Measurements from ENCODE around the gene LRRC3. TPM values are rescaled to one million over a fixed set of nuclear protein-coding genes. Genes with fewer than 3 reads are reported as not detected.

LRRC3 gene
- total and polyA plus RNA-seq, 5 donors from 2014 or later, result 0.15 to 1.6 (median 0.39) TPM

DNA sequence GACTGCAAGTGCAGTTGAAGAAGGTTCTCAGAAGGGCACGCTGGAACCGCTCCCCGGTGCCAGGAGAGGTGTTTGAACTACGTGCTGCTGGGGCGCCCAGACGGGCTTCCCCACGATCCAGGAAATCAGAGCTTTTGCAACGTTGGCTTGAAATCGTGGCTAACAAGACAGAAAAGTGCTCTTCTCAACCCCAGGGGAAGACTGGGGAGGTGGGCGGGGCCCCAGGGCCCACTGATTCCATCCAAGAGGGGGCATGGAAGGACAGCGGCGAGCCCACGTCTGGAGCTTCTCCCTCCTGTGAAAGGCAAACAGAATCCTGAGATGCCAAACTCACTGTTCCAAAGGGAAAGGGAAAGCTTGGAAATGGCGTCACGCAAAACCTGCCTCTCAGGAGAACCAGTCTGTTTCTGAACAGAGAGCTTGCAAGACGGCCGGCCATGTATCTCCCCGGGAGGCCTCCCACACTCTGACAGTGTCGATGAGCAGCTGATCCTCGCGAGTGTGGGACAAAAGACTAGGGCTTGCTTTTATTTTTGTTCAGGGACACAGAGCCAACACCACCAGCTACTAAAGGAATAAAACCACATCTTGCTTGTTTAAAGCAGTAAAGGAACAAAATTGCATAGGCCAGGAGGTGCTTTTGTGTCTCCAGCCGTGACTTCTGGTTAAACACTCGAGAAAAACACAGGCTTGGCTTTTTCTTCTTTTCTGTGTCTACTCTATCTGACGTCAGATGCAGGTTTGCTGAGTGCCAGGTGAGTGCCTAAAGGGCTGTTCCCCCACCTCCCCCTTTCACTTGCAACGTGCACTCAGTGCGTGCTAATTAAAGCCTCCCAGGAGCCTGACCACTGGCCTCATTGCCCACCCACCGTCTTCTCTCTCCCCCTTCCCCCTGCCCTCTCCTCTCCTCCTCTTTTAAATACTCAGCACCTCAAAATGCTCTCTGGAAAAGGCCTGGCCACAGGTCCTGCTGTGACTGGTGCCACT lies 41.5 kb downstream of the LRRC3 start:
- DNase-seq, result no peak

GRCh38 chr21:44497703-44498126 lies 42.4 kb downstream of the LRRC3 start:
- no peaks in the 10 kb centered on the region for H3K27me3 ChIP-seq (ENCODE audit: control insufficient read depth, insufficient read depth, low read length)
- no peaks in the 10 kb centered on the region for H3K36me3 Mint-ChIP-seq

More for the DNA sequence above, 41.5 kb downstream of the LRRC3 start:
- no peaks in the 10 kb centered on the region for H3K4me1 ChIP-seq (ENCODE audit: control insufficient read depth, insufficient read depth, low read length, poor library complexity, severe bottlenecking)
- H3K36me3 ChIP-seq (ENCODE audit: control insufficient read depth, insufficient read depth, low read length), result no peaks in the 10 kb centered on the region
- no peak overlapping the region for H3K27ac Mint-ChIP-seq
- ATAC-seq (ENCODE audit: low read depth in 2 of 2), result no peak
- H3K27me3 ChIP-seq (ENCODE audit: control insufficient read depth, insufficient read depth, low read length), result no peaks in the 10 kb centered on the region
- no peaks in the 10 kb centered on the region for H3K36me3 Mint-ChIP-seq
- H3K4me3 ChIP-seq (ENCODE audit: low read depth, low read length), result no peak overlapping the region
- H3K4me3 Mint-ChIP-seq, result no peak overlapping the region
- H3K27ac ChIP-seq (ENCODE audit: insufficient read depth, low read length, poor library complexity, severe bottlenecking), result no peak overlapping the region
- peaks cover 6 to 9% of the 10 kb centered on the region in 2 experiments for H3K9me3 ChIP-seq (ENCODE audit: control insufficient read depth in 2 of 2, low read length in 2 of 2)
- peaks cover 18% of the 10 kb centered on the region for H3K27me3 Mint-ChIP-seq
- H3K4me1 Mint-ChIP-seq, result peaks cover 0 to 5% (median 0%) of the 10 kb centered on the region in 4 donors
- peaks cover 0 to 13% (median 7%) of the 10 kb centered on the region in 7 donors for H3K9me3 Mint-ChIP-seq

DNA sequence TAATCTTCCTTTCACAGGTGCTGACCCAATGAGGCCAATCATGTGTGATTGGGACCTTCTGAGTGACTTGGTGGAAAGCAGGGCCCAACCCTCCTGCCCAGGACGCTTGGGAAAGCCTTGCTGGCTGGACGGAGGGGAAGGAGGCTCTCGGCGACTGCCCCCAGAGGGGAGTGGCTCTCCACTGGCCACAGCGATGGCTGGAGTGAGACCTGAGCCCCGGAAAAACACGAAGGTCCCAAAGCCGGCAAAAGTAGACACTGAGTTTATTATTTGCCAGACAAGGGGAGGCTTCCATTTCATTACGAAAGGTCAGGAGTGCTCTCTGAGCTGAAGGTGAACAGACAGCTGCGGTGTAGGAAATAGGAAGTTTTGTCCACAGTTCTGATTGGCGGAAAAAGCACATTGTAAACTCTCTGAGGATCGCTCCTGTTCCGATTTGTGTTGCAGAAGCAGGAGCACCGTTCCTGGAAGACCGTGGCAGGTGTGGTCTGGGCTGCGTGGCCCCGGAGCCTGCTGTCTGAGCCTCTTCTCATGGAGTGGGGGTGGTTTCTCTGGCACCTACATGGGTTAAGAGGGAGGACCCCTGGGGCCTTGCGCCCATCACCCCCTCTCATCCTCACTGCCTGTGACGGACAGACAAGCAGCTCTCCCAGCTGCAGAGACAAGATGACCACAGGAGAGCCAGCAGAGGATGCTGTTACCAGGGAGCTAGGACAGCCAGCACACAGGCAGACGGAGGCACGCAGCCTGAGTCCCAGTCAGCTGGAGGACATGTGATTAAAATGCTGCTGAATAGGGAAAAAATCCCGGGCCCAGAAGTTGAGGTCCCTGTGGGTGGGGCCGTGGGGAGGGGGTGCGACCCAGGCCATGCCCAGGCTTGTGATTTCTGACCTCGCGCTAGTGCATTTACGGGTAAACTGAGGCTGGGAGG lies 43.2 kb downstream of the LRRC3 start:
- Histone ChIP-seq H3K9me3 (ENCODE audit: control insufficient read depth in 2 of 2, low read length in 2 of 2) (no peaks in the 10 kb centered on the region), H3K4me1 (ENCODE audit: control insufficient read depth, insufficient read depth, low read length, poor library complexity, severe bottlenecking) (no peaks in the 10 kb centered on the region), H3K4me3 (ENCODE audit: low read depth, low read length) (no peak overlapping the region), H3K36me3 (ENCODE audit: control insufficient read depth, insufficient read depth, low read length) (no peaks in the 10 kb centered on the region), H3K27ac (ENCODE audit: insufficient read depth, low read length, poor library complexity, severe bottlenecking) (no peak overlapping the region), H3K27me3 (ENCODE audit: control insufficient read depth, insufficient read depth, low read length) (no peaks in the 10 kb centered on the region)
- Mint-ChIP-seq H3K27ac (no peak overlapping the region), H3K27me3 (peaks cover 8% of the 10 kb centered on the region), H3K36me3 (no peaks in the 10 kb centered on the region), H3K4me1 (peaks cover 0 to 5% (median 1%) of the 10 kb centered on the region in 4 donors), H3K9me3 (peaks cover 0 to 3% (median 0%) of the 10 kb centered on the region in 7 donors), H3K4me3 (no peak overlapping the region)
- DNase-seq, result no peak
- ATAC-seq (ENCODE audit: low read depth in 2 of 2), result no peak

More at GRCh38 chr21:44497703-44498126, 42.4 kb downstream of the LRRC3 start:
- no peaks in the 10 kb centered on the region for H3K36me3 ChIP-seq (ENCODE audit: control insufficient read depth, insufficient read depth, low read length)
- Mint-ChIP-seq H3K27ac (no peak overlapping the region), H3K4me1 (peaks cover 0 to 5% (median 1%) of the 10 kb centered on the region in 4 donors), H3K27me3 (peaks cover 10% of the 10 kb centered on the region), H3K9me3 (peaks cover 0 to 6% (median 5%) of the 10 kb centered on the region in 7 donors), H3K4me3 (no peak overlapping the region)
- H3K4me3 ChIP-seq (ENCODE audit: low read depth, low read length), result no peak overlapping the region
- H3K27ac ChIP-seq (ENCODE audit: insufficient read depth, low read length, poor library complexity, severe bottlenecking), result no peak overlapping the region
- DNase-seq (no peak), ATAC-seq (ENCODE audit: low read depth in 2 of 2) (no peak)
- peaks cover 6 to 8% of the 10 kb centered on the region in 2 experiments for H3K9me3 ChIP-seq (ENCODE audit: control insufficient read depth in 2 of 2, low read length in 2 of 2)
- H3K4me1 ChIP-seq (ENCODE audit: control insufficient read depth, insufficient read depth, low read length, poor library complexity, severe bottlenecking), result no peaks in the 10 kb centered on the region

DNA sequence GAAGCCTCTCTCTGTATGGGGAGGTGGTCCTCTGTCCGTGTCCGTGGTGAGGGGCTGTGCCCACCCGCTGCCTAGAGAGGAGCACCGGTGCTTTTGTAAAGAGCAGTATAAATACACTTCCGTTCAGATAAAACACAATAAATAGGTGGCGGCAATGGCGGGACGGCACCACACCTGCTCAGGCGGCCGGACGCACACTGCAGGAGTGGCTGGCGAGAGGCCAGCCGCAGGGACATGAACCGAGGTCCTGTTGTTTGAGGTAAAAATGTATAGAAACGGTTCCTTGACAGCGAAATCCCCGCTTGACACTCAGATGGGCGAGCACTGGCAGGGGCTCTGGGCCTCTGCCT lies 43.9 kb downstream of the LRRC3 start:
- peaks cover 8% of the 10 kb centered on the region for H3K27me3 Mint-ChIP-seq
- H3K36me3 ChIP-seq (ENCODE audit: control insufficient read depth, insufficient read depth, low read length), result no peaks in the 10 kb centered on the region
- H3K27ac ChIP-seq (ENCODE audit: insufficient read depth, low read length, poor library complexity, severe bottlenecking), result no peak overlapping the region
- ATAC-seq (ENCODE audit: low read depth in 2 of 2) (no peak), DNase-seq (no peak)
- H3K9me3 ChIP-seq (ENCODE audit: control insufficient read depth in 2 of 2, low read length in 2 of 2), result no peaks in the 10 kb centered on the region
- no peak overlapping the region for H3K4me3 Mint-ChIP-seq
- H3K27me3 ChIP-seq (ENCODE audit: control insufficient read depth, insufficient read depth, low read length), result no peaks in the 10 kb centered on the region
- no peaks in the 10 kb centered on the region for H3K4me1 ChIP-seq (ENCODE audit: control insufficient read depth, insufficient read depth, low read length, poor library complexity, severe bottlenecking)
- no peaks in the 10 kb centered on the region for H3K36me3 Mint-ChIP-seq
- H3K27ac Mint-ChIP-seq, result no peak overlapping the region
- H3K4me1 Mint-ChIP-seq, result peaks cover 0 to 5% (median 2%) of the 10 kb centered on the region in 4 donors
- H3K4me3 ChIP-seq (ENCODE audit: low read depth, low read length), result no peak overlapping the region
- peaks cover 0 to 2% (median 0%) of the 10 kb centered on the region in 7 donors for H3K9me3 Mint-ChIP-seq

- no peak for DNase-seq
- H3K9me3 Mint-ChIP-seq, result peaks cover 0 to 1% (median 0%) of the 10 kb centered on the region in 7 donors
- Histone ChIP-seq H3K27ac (ENCODE audit: insufficient read depth, low read length, poor library complexity, severe bottlenecking) (no peak overlapping the region), H3K36me3 (ENCODE audit: control insufficient read depth, insufficient read depth, low read length) (no peaks in the 10 kb centered on the region), H3K27me3 (ENCODE audit: control insufficient read depth, insufficient read depth, low read length) (no peaks in the 10 kb centered on the region), H3K4me3 (ENCODE audit: low read depth, low read length) (no peak overlapping the region), H3K4me1 (ENCODE audit: control insufficient read depth, insufficient read depth, low read length, poor library complexity, severe bottlenecking) (no peaks in the 10 kb centered on the region), H3K9me3 (ENCODE audit: control insufficient read depth in 2 of 2, low read length in 2 of 2) (no peaks in the 10 kb centered on the region)
- no peak for ATAC-seq (ENCODE audit: low read depth in 2 of 2)
- no peak overlapping the region for H3K27ac Mint-ChIP-seq
- H3K27me3 Mint-ChIP-seq, result peaks cover 8% of the 10 kb centered on the region
- H3K36me3 Mint-ChIP-seq, result no peaks in the 10 kb centered on the region
- H3K4me1 Mint-ChIP-seq, result peaks cover 0 to 5% (median 2%) of the 10 kb centered on the region in 4 donors
- H3K4me3 Mint-ChIP-seq, result no peak overlapping the region
Observed at GRCh38 chr21:44499631-44500030, 44.3 kb downstream of the LRRC3 start.

DNA sequence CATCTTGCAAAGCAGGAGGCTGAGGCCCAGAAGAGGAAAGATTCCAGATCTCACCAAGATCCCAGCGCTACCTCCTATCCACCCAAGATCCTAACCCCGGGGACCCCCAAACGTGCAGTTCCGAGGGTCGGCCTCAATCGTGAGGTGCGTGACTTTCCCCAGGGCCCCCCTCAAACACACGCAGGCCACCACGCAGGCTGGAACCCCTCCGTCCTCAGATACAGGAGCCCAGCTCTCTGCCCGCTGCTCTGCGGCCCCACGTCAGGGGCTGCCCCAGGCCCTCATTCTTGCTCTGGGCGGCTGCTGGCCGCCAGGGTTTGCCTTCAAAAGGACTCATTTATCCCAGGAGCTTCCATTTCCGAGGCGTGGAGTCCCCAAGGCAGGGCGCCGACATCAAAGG lies 44.8 kb downstream of the LRRC3 start:
- no peaks in the 10 kb centered on the region for H3K27me3 ChIP-seq (ENCODE audit: control insufficient read depth, insufficient read depth, low read length)
- DNase-seq (no peak), ATAC-seq (ENCODE audit: low read depth in 2 of 2) (no peak)
- H3K4me1 Mint-ChIP-seq, result peaks cover 0 to 5% (median 2%) of the 10 kb centered on the region in 4 donors
- no peaks in the 10 kb centered on the region for H3K36me3 ChIP-seq (ENCODE audit: control insufficient read depth, insufficient read depth, low read length)
- H3K36me3 Mint-ChIP-seq, result no peaks in the 10 kb centered on the region
- H3K27ac ChIP-seq (ENCODE audit: insufficient read depth, low read length, poor library complexity, severe bottlenecking), result no peak overlapping the region
- H3K4me3 Mint-ChIP-seq, result no peak overlapping the region
- no peaks in the 10 kb centered on the region for H3K9me3 ChIP-seq (ENCODE audit: control insufficient read depth in 2 of 2, low read length in 2 of 2)
- H3K27ac Mint-ChIP-seq, result no peak overlapping the region
- peaks cover 0 to 1% (median 0%) of the 10 kb centered on the region in 7 donors for H3K9me3 Mint-ChIP-seq
- no peak overlapping the region for H3K4me3 ChIP-seq (ENCODE audit: low read depth, low read length)
- peaks cover 8% of the 10 kb centered on the region for H3K27me3 Mint-ChIP-seq
- H3K4me1 ChIP-seq (ENCODE audit: control insufficient read depth, insufficient read depth, low read length, poor library complexity, severe bottlenecking), result no peaks in the 10 kb centered on the region

GRCh38 chr21:44502171-44502958 lies 47.1 kb downstream of the LRRC3 start:
- Histone ChIP-seq H3K9me3 (ENCODE audit: control insufficient read depth in 2 of 2, low read length in 2 of 2) (no peaks in the 10 kb centered on the region), H3K4me1 (ENCODE audit: control insufficient read depth, insufficient read depth, low read length, poor library complexity, severe bottlenecking) (no peaks in the 10 kb centered on the region), H3K36me3 (ENCODE audit: control insufficient read depth, insufficient read depth, low read length) (no peaks in the 10 kb centered on the region), H3K27ac (ENCODE audit: insufficient read depth, low read length, poor library complexity, severe bottlenecking) (no peak overlapping the region), H3K27me3 (ENCODE audit: control insufficient read depth, insufficient read depth, low read length) (no peaks in the 10 kb centered on the region), H3K4me3 (ENCODE audit: low read depth, low read length) (no peak overlapping the region)
- Mint-ChIP-seq H3K4me1 (peaks cover 0 to 5% (median 2%) of the 10 kb centered on the region in 4 donors), H3K27ac (no peak overlapping the region), H3K9me3 (no peaks in the 10 kb centered on the region), H3K36me3 (no peaks in the 10 kb centered on the region), H3K4me3 (no peak overlapping the region), H3K27me3 (peaks cover 7% of the 10 kb centered on the region)
- no peak for DNase-seq
- ATAC-seq (ENCODE audit: low read depth in 2 of 2), result no peak
